ENCODE measurements around the gene GOLGA8J. TPM values are rescaled to one million over a fixed set of nuclear protein-coding genes. Genes with fewer than 3 reads are reported as not detected.
"Not testable (repeated sequence)": the region's sequence is repeated elsewhere in the genome, so short reads cannot be mapped to it uniquely, and the experiment has no call there.

The GOLGA8J gene
- total RNA-seq, 2 experiments from 2014 or later: 0.88 to 1.1 TPM

GRCh38 chr15:30134751-30135150, 52.0 kb downstream of the GOLGA8J start, which contains the start of gene GOLGA8T:
Gene GOLGA8T (plus strand): TSS chr15:30135051. CDS start chr15:30135149, 98 bp downstream.
- CTCF ChIA-PET; H3K27ac Mint-ChIP-seq; H3K4me1 Mint-ChIP-seq; H3K36me3 Mint-ChIP-seq; H3K4me3 Mint-ChIP-seq; DNase-seq; H3K27me3 Mint-ChIP-seq; ATAC-seq; H3K9me3 Mint-ChIP-seq (ENCODE audit: low read depth): not testable (repeated sequence)

Other genes with a start within 250 kb of the GOLGA8J start
- under 1 TPM; 0.47 to 0.77 TPM for gene GOLGA8T, start 52.1 kb downstream of the GOLGA8J start, total RNA-seq